Neural crest cell (in vitro differentiated cells): ENCODE measurements around the gene POC5. TPM values are rescaled to one million over a fixed set of nuclear protein-coding genes. Genes with fewer than 3 reads are reported as not detected.

Experiments used
- DNase-seq: peaks from one replicate; pipeline ENCODE4 v3.0.0; 2021; ENCODE audit warnings: low read depth, mixed read lengths, low spot score
- H3K27ac Mint-ChIP-seq: one replicate; pipeline ENCODE4 v1.8.0; 2021; ENCODE audit warnings: mild to moderate bottlenecking, mixed read lengths; ENCODE audit not compliant: unreplicated experiment
- H3K27me3 Mint-ChIP-seq: 2 replicates; pipeline ENCODE4 v1.8.0; 2021; ENCODE audit warnings: low read depth, mild to moderate bottlenecking, mixed read lengths
- H3K36me3 Mint-ChIP-seq: 2 replicates; pipeline ENCODE4 v1.8.0; 2021; ENCODE audit warnings: low read depth, mild to moderate bottlenecking, mixed read lengths
- H3K4me1 Mint-ChIP-seq: 2 replicates; pipeline ENCODE4 v1.8.0; 2021; ENCODE audit warnings: mixed read lengths
- H3K4me3 Mint-ChIP-seq: one replicate; pipeline ENCODE4 v1.8.0; 2021; ENCODE audit warnings: mild to moderate bottlenecking, mixed read lengths
- H3K9me3 Mint-ChIP-seq: 2 replicates; pipeline ENCODE4 v1.8.0; 2021; ENCODE audit warnings: mixed read lengths
- CTCF ChIP-seq: fragments of 200-600 bp; sonication (generic); conservative IDR thresholded peaks from 2 replicates; pipeline ENCODE4 v1.5.0; 2021; ENCODE audit warnings: antibody characterized with exemption, mild to moderate bottlenecking
- total RNA-seq: library from RNA; stranded (reverse); gene quantifications from 2 replicates; pipeline ENCODE4 v1.2.1, GENCODE V29; 2021

The POC5 gene
- total RNA-seq, 1 donor from 2014 or later, result 17.8 TPM

GRCh38 chr5:75651575-75652238 lies 65.5 kb downstream of the POC5 start:
- peaks cover 3% of the 10 kb centered on the region for H3K36me3 Mint-ChIP-seq
- DNase-seq, result no peak
- no peaks in the 10 kb centered on the region for H3K9me3 Mint-ChIP-seq
- no peak overlapping the region for H3K27ac Mint-ChIP-seq
- no peak overlapping the region for H3K4me3 Mint-ChIP-seq
- H3K4me1 Mint-ChIP-seq, result peaks cover 13% of the 10 kb centered on the region
- H3K27me3 Mint-ChIP-seq, result no peaks in the 10 kb centered on the region
- TF ChIP-seq CTCF, result no peak

- Mint-ChIP-seq H3K27me3 (no peaks in the 10 kb centered on the region), H3K4me1 (no peaks in the 10 kb centered on the region), H3K27ac (no peak overlapping the region), H3K9me3 (no peaks in the 10 kb centered on the region), H3K4me3 (no peak overlapping the region), H3K36me3 (peaks cover 3% of the 10 kb centered on the region)
- no peak for DNase-seq
- TF ChIP-seq CTCF, result no peak
Observed at GRCh38 chr5:75648712-75649111, 68.5 kb downstream of the POC5 start.

GRCh38 chr5:75640826-75641225 lies 76.4 kb downstream of the POC5 start:
- H3K4me1 Mint-ChIP-seq, result peaks cover 3% of the 10 kb centered on the region
- no peak overlapping the region for H3K4me3 Mint-ChIP-seq
- no peak for DNase-seq
- no peaks in the 10 kb centered on the region for H3K36me3 Mint-ChIP-seq
- H3K9me3 Mint-ChIP-seq, result no peaks in the 10 kb centered on the region
- TF ChIP-seq CTCF, result no peak
- no peak overlapping the region for H3K27ac Mint-ChIP-seq
- no peaks in the 10 kb centered on the region for H3K27me3 Mint-ChIP-seq

- Mint-ChIP-seq H3K4me3 (no peak overlapping the region), H3K9me3 (no peaks in the 10 kb centered on the region), H3K27me3 (no peaks in the 10 kb centered on the region), H3K36me3 (no peaks in the 10 kb centered on the region), H3K27ac (no peak overlapping the region), H3K4me1 (peaks cover 3% of the 10 kb centered on the region)
- DNase-seq, result no peak
- TF ChIP-seq CTCF, result no peak
Observed at GRCh38 chr5:75640395-75640794, 76.8 kb downstream of the POC5 start.

- Mint-ChIP-seq H3K4me3 (no peak overlapping the region), H3K36me3 (no peaks in the 10 kb centered on the region), H3K27me3 (no peaks in the 10 kb centered on the region), H3K4me1 (peaks cover 3% of the 10 kb centered on the region), H3K27ac (no peak overlapping the region), H3K9me3 (no peaks in the 10 kb centered on the region)
- no peak for TF ChIP-seq CTCF
- DNase-seq, result no peak
Observed at GRCh38 chr5:75639535-75640311, 77.5 kb downstream of the POC5 start.
